CD4-positive, alpha-beta T cell treated with Interleukin-6 at 100 ng/mL for 8 hours (primary cell): ENCODE data around the gene CREBBP.
"Not testable (repeated sequence)": the region's sequence is repeated elsewhere in the genome, so short reads cannot be mapped to it uniquely, and the experiment has no call there.

ENCODE experiments used
- DNase-seq: peaks from one replicate; pipeline ENCODE4 v3.0.0-alpha.2; 2020; ENCODE audit warnings: mixed read lengths, low spot score

CREBBP gene

DNA sequence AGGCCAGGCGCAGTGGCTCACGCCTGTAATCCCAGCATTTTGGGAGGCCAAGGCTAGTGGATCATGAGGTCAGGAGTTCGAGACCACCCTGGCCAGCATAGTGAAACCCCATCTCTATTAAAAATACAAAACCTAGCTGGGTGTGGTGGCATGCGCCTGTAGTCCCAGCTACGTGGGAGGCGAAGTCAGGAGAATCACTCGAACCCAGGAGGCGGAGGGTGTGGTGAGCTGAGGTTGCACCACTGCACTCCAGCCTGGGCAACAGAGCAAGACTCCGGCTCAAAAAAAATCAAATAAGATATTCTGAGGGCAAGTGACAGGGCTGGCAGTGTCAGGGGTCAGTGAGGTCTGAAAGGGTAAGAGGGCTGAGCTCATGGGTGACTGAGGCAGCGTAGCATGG, 166.1 kb downstream of the CREBBP start:
- DNase-seq = not testable (repeated sequence)

- no peak for DNase-seq
These were observed 166.8 kb downstream of the CREBBP start for GRCh38 chr16:3713587-3714242.

DNA sequence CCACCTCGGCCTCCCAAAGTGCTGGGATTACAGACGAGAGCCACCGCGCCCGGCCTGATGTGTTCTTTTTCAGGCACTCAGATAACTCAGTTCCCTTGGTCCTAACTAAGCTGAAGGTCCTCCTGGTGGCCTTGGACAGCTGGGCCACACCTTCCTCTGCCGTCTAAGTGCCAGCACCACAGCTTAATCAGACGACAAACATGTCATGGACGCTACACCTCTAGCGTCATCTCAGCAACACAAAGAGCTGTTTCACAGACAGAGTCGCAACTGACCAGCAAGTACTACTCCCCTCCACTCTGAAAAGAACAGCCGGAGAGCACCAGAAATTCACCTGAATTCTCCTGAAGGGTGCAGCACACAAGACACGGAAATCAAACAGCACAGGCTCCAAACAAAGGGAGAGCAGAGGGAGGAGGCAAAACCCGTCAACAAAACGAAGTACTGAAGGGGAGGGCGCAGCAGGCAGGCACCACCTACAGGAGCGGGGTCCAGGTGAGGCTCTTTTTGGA, 167.6 kb downstream of the CREBBP start:
- no peak for DNase-seq

DNA sequence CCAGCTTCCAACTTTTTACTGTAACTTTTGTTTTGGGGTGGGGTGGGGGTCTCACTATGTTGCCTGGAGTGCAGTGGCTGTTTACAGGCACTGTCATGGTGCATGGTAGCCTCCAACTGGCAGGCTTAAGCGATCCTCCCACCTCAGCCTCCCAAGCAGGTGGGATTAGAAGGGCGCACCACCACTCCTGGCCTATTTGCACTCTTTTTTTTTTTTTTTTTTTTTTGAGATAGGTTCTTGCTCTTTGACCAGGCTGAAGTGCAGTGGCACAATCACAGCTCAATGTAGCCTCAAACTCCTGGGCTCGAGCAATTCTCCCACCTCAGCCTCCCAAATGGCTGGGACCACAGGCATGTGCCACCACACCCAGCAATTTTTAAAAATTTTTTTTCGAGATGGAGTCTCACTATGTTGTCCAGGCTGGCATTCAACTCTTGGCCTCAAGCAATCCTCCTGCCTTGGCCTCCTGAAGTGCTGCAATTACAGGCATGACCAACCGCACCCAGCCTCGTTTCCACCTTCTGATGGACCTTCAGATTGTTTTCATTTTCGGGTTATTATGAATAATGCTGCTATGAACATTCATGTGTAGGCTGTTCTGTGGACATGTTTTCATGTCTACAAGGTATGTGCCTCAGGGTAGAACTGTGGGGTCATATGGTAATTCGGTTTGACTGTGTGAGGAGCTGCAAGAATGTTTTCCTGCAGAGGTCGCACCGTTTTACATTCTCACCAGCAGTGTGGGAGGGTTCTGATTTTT, 174.1 kb downstream of the CREBBP start:
- no peak for DNase-seq

- no peak for DNase-seq
These were observed 178.4 kb downstream of the CREBBP start for GRCh38 chr16:3702082-3702481.

- DNase-seq = no peak
These were observed 179.0 kb downstream of the CREBBP start for GRCh38 chr16:3701531-3701930.

GRCh38 chr16:3698941-3699340, 181.6 kb downstream of the CREBBP start:
- DNase-seq = no peak

DNA sequence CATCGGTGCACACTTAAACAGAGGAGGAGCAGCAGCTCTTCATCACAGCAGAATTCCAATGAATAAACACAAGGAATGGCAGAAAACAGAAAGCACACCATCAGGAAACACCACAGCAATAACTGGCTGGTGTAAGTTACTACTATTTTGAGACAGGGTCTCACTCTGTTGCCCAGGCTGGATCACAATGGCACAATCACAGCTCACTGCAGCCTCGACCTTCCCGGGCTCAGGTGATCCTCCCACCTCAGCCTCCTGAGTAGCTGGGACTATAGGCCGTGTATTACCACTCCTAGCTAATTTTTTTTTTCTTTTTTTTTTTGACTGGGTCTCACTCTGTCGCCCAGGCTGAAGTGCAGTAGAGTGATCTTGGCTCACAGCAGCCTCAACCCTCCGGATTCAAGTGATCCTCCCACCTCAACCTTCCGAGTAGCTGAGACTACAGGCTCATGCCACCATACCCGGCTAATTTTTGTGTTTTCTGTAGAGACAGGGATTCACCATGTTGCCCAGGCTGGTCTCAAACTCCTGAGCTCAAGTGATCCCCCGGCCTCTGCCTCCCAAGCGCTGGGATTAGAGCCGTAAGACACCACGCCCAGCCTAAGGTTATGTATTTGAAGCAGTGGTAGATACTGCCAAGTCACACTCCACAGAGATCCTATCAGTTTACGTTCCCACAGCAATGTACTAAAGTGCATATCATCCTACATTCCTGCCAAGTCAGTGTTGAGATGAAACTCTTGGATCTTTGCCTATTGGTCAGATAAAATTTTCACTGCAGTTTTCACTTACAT, 183.9 kb downstream of the CREBBP start:
- no peak for DNase-seq

DNA sequence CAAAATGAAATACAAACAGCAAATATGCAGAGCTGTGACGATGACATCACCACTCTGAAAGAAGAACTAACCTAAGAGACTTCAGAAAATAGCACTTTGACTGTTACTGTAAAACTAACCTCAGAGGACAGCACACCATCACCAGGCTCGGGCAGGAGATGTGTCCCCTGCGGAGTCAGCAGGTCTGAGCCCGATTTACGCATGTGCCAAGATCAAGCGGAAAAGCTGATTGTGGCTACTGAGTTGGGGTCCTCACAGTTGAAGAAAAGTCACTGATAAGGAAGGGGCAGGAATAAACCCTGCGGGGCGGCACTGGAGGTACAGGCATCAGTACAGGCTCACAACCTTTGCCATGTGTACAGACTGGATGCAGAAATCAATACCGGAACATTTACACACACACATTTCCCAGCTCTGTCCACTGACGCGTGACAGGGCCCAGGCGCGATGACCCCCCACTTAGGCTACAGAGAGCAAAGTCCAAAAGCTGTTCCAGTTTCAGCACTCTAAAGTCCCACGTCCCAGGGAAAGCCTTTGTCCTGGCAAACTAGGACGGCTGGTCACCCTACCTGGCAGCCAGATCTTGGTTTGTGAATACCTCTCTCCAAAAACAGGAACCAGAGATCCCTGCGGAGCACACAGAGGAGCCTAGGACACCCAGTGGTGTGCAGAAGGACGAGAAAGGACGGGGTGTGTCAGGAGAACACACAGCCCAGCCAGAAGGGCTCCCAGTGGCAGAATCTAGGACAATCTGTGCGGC, 184.7 kb downstream of the CREBBP start:
- DNase-seq = no peak

DNA sequence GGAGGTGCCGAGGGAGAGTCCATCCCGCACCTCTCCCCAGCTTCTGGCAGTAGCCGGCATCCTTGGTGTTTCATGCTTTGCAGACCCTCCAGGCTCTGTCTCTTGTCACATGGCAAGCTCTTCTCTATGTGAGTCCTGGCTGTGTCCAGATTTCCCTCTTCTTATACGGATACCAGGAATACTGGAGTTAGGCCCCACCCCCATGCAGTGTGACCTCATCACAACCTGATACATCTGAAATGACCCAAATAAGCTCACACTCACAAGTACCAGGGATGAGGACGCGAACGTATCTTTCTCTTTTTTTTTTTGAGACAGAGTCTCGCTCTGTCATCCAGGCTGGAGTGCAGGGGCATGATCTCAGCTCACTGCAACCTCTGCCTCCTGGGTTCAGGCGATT, 186.5 kb downstream of the CREBBP start:
- no peak for DNase-seq

DNA sequence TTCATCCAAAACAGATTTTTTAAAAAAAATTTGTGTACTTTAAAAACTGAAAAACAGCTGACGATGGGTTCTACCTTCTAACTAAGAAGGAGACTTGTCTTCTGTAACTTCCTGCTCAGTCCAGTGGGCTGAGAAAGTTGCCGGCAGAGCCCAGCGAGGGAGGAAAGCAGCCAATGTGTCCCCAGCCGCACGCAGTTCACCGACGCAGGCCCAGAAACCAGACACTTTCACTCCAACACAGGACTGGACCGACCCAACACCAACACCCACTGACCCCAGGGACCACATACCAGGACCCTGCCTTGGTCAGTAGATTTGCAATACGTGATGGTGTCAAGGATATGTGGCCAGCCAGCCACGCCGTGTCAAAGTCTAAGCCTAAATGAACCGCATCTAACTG, 188.8 kb downstream of the CREBBP start:
- no peak for DNase-seq

DNA sequence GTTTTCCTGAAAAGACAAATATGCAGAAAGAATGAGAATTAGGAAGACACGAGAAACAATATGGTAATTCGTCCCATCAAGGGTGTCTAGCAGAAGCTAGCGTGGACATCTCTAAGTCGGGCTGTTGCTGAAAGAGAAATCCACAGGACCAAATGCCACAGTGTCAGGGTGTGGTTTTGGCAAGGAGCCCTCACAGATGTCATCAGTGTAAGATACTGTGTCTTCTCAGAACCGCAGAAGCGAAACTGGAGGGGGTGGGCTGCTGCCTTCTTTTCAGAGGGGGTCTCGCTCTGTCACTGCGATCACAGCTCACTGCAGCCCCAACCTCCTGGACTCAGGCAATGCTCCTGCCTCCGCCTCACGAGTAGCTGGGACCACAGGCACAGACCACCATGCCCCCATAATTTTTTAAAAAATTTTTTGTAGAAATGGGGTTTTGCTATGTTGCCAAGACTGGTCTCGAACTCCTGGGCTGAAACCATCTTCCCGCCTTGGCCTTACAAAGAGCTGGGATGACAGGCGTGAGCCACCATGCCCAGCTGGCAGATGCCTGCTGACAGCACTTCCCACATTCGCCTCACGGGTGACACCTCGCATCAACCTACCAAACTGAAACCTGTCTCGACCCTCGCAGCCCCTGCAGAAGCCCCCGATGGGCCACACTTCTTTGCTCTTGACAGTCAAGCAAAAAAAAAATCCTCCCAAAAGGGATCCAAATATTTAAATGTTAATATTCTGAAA, 189.4 kb downstream of the CREBBP start:
- no peak for DNase-seq

GRCh38 chr16:3690470-3690928, 190.0 kb downstream of the CREBBP start:
- DNase-seq = peak; percentile 84

DNA sequence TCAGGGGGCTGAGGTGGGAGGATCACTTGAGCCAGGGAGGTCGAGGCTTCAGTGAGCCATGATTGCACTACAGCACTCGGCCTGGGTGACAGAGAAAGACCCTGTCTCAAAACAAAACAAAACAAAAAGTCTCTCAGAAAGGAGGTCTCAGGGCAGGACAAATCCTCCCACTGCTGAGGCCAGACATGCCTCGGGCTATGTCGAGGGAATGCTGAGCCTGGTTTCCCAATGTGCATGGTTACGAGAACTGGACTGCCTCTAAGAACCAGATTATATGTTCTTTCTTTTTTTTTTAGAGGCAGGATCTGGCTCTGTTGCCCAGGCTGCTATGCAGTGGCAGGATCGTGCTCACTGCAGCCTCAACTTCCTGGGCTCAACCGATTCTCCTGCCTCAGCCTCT, 190.8 kb downstream of the CREBBP start:
- no peak for DNase-seq

- no peak for DNase-seq
These were observed 192.7 kb downstream of the CREBBP start for GRCh38 chr16:3687792-3688191.

- no peak for DNase-seq
These were observed 193.5 kb downstream of the CREBBP start for GRCh38 chr16:3687021-3687420.

DNA sequence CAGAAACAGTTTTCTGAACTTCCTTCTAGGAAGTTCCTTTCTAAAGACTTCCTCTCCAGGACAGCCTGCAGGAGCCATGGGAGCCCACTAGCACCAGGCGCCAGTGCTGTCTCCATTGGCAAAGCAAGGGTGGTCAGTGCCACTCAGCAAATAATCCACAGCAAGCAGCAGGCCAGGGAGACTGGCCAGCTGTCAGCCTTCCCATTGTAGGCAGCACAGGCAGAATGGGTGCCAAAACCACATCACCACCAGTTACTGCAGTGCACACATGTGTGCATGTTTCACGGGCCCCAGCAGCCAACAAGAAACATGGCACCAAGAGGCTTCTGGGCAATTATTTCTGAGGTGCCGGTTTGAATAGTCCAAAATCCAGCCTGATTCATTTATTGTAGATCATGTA, 199.3 kb downstream of the CREBBP start:
- no peak for DNase-seq

GRCh38 chr16:3677994-3678393, 202.5 kb downstream of the CREBBP start:
- DNase-seq = no peak

GRCh38 chr16:3675601-3676130, 204.8 kb downstream of the CREBBP start:
- no peak for DNase-seq
